GM21717 (cell line): ENCODE results near the gene EYA4.

Experiments used
- ATAC-seq: cut with Tn5 transposase; IDR thresholded peaks from one replicate; pipeline ENCODE4 v1.9.1; 2021; ENCODE audit warnings: mild to moderate bottlenecking, moderate library complexity; ENCODE audit not compliant: unreplicated experiment

Gene EYA4

GRCh38 chr6:133241086-133241900, at the start of gene EYA4:
EYA4 (plus strand) TSS chr6:133241357; CDS start chr6:133274781, 33,424 bp downstream.
- no peak for ATAC-seq

- ATAC-seq: no peak
Observed at GRCh38 chr6:133193396-133193795, 47.8 kb upstream of the EYA4 start.

GRCh38 chr6:133198725-133199124, 42.4 kb upstream of the EYA4 start:
- ATAC-seq: no peak

GRCh38 chr6:133201231-133201630, 39.9 kb upstream of the EYA4 start:
- no peak for ATAC-seq

GRCh38 chr6:133202610-133203343, 38.4 kb upstream of the EYA4 start:
- ATAC-seq: peak; percentile 74

GRCh38 chr6:133203344-133203697, 37.8 kb upstream of the EYA4 start:
- ATAC-seq: no peak

GRCh38 chr6:133205304-133205703, 35.9 kb upstream of the EYA4 start:
- no peak for ATAC-seq

GRCh38 chr6:133206942-133207341, 34.2 kb upstream of the EYA4 start:
- ATAC-seq: no peak

GRCh38 chr6:133207754-133208153, 33.4 kb upstream of the EYA4 start:
- ATAC-seq: no peak

GRCh38 chr6:133208183-133208755, 32.9 kb upstream of the EYA4 start:
- ATAC-seq: no peak

- ATAC-seq: no peak
Observed at GRCh38 chr6:133214267-133214666, 26.9 kb upstream of the EYA4 start.

- no peak for ATAC-seq
Observed at GRCh38 chr6:133218852-133219251, 22.3 kb upstream of the EYA4 start.

- no peak for ATAC-seq
Observed at GRCh38 chr6:133223452-133224029, 17.6 kb upstream of the EYA4 start.

- ATAC-seq: no peak
Observed at GRCh38 chr6:133225560-133225959, 15.6 kb upstream of the EYA4 start.

- ATAC-seq: no peak
Observed at GRCh38 chr6:133227344-133227743, 13.8 kb upstream of the EYA4 start.

GRCh38 chr6:133230052-133230451, 11.1 kb upstream of the EYA4 start:
- no peak for ATAC-seq

- ATAC-seq: no peak
Observed at GRCh38 chr6:133235221-133235620, 5.9 kb upstream of the EYA4 start.

- no peak for ATAC-seq
Observed at GRCh38 chr6:133236932-133237331, 4.2 kb upstream of the EYA4 start.

- no peak for ATAC-seq
Observed at GRCh38 chr6:133240511-133241085, 559 bp upstream of the EYA4 start.

GRCh38 chr6:133241901-133242636, 912 bp downstream of the EYA4 start:
- no peak for ATAC-seq
